Measurements from ENCODE around the gene NRG3.
"Not testable (repeated sequence)": the region's sequence is repeated elsewhere in the genome, so short reads cannot be mapped to it uniquely, and the experiment has no call there.

The NRG3 gene

GRCh38 chr10:82622479-82622878 is 747.5 kb downstream of the NRG3 start:
- no peak for DNase-seq

GRCh38 chr10:82625512-82626189 is 750.7 kb downstream of the NRG3 start:
- DNase-seq: peak; percentile 27

- no peak for DNase-seq
These were observed 753.4 kb downstream of the NRG3 start for GRCh38 chr10:82628373-82628772.

GRCh38 chr10:82643076-82643475 is 768.1 kb downstream of the NRG3 start:
- DNase-seq: no peak

GRCh38 chr10:82643601-82644000 is 768.6 kb downstream of the NRG3 start:
- no peak for DNase-seq

- no peak for DNase-seq
These were observed 770.2 kb downstream of the NRG3 start for GRCh38 chr10:82645221-82645620.

- no peak for DNase-seq
These were observed 778.5 kb downstream of the NRG3 start for GRCh38 chr10:82653244-82654155.

- DNase-seq: no peak
These were observed 785.2 kb downstream of the NRG3 start for GRCh38 chr10:82660205-82660604.

GRCh38 chr10:82660986-82661385 is 786.0 kb downstream of the NRG3 start:
- DNase-seq: no peak

GRCh38 chr10:82661701-82662100 is 786.7 kb downstream of the NRG3 start:
- no peak for DNase-seq

- DNase-seq: no peak
These were observed 793.4 kb downstream of the NRG3 start for GRCh38 chr10:82668221-82668895.

- no peak for DNase-seq
These were observed 799.0 kb downstream of the NRG3 start for GRCh38 chr10:82674036-82674435.

GRCh38 chr10:82677932-82678331 is 802.9 kb downstream of the NRG3 start:
- DNase-seq: not testable (repeated sequence)

- DNase-seq: not testable (repeated sequence)
These were observed 803.5 kb downstream of the NRG3 start for GRCh38 chr10:82678451-82678850.

- DNase-seq: no peak
These were observed 805.6 kb downstream of the NRG3 start for GRCh38 chr10:82680608-82681007.

GRCh38 chr10:82683945-82684344 is 809.0 kb downstream of the NRG3 start:
- no peak for DNase-seq

- DNase-seq: no peak
These were observed 810.1 kb downstream of the NRG3 start for GRCh38 chr10:82685087-82685486.

- no peak for DNase-seq
These were observed 816.2 kb downstream of the NRG3 start for GRCh38 chr10:82691211-82691610.

- no peak for DNase-seq
These were observed 817.5 kb downstream of the NRG3 start for GRCh38 chr10:82692458-82692857.

- no peak for DNase-seq
These were observed 846.8 kb downstream of the NRG3 start for GRCh38 chr10:82721831-82722230.

- DNase-seq: no peak
These were observed 847.3 kb downstream of the NRG3 start for GRCh38 chr10:82722273-82722672.

- no peak for DNase-seq
These were observed 861.3 kb downstream of the NRG3 start for GRCh38 chr10:82736305-82736704.

GRCh38 chr10:82737549-82737948 is 862.6 kb downstream of the NRG3 start:
- no peak for DNase-seq

- no peak for DNase-seq
These were observed 863.6 kb downstream of the NRG3 start for GRCh38 chr10:82738592-82738991.

Data from DMS 273 treated with DMSO at 0.1 percent for 48 hours (cell line).